ENCODE measurements around the gene PUM1.
"Not testable (repeated sequence)": the region's sequence is repeated elsewhere in the genome, so short reads cannot be mapped to it uniquely, and the experiment has no call there.

Gene PUM1

GRCh38 chr1:31063631-31064030 lies 1.9 kb downstream of the PUM1 start:
- no peak for DNase-seq (ENCODE audit: low read depth in 2 of 2)

- DNase-seq (ENCODE audit: low read depth in 2 of 2): no peak
Measured at GRCh38 chr1:31062867-31063380, 2.6 kb downstream of the PUM1 start.

- DNase-seq (ENCODE audit: low read depth in 2 of 2): not testable (repeated sequence)
Measured at GRCh38 chr1:31062162-31062866, 3.2 kb downstream of the PUM1 start.

- DNase-seq (ENCODE audit: low read depth in 2 of 2): no peak
Measured at GRCh38 chr1:31058012-31058411, 7.5 kb downstream of the PUM1 start.

- DNase-seq (ENCODE audit: low read depth in 2 of 2): no peak
Measured at GRCh38 chr1:31055953-31056352, 9.6 kb downstream of the PUM1 start.

- DNase-seq (ENCODE audit: low read depth in 2 of 2): no peak
Measured at GRCh38 chr1:31055501-31055900, 10.0 kb downstream of the PUM1 start.

- no peak for DNase-seq (ENCODE audit: low read depth in 2 of 2)
Measured at GRCh38 chr1:31054958-31055481, 10.5 kb downstream of the PUM1 start.

GRCh38 chr1:31054349-31054748 lies 11.2 kb downstream of the PUM1 start:
- DNase-seq (ENCODE audit: low read depth in 2 of 2): no peak

GRCh38 chr1:31052613-31053012 lies 12.9 kb downstream of the PUM1 start:
- not testable (repeated sequence) for DNase-seq (ENCODE audit: low read depth in 2 of 2)

- DNase-seq (ENCODE audit: low read depth in 2 of 2): no peak
Measured at GRCh38 chr1:31051611-31052010, 13.9 kb downstream of the PUM1 start.

GRCh38 chr1:31047507-31047906 lies 18.0 kb downstream of the PUM1 start:
- DNase-seq (ENCODE audit: low read depth in 2 of 2): not testable (repeated sequence)

GRCh38 chr1:31043631-31044030 lies 21.9 kb downstream of the PUM1 start:
- DNase-seq (ENCODE audit: low read depth in 2 of 2): no peak

- no peak for DNase-seq (ENCODE audit: low read depth in 2 of 2)
Measured at GRCh38 chr1:31042656-31043055, 22.9 kb downstream of the PUM1 start.

GRCh38 chr1:31041529-31041928 lies 24.0 kb downstream of the PUM1 start:
- DNase-seq (ENCODE audit: low read depth in 2 of 2): no peak

- no peak for DNase-seq (ENCODE audit: low read depth in 2 of 2)
Measured at GRCh38 chr1:31040038-31040437, 25.5 kb downstream of the PUM1 start.

- not testable (repeated sequence) for DNase-seq (ENCODE audit: low read depth in 2 of 2)
Measured at GRCh38 chr1:31038935-31039334, 26.6 kb downstream of the PUM1 start.

GRCh38 chr1:31038360-31038759 lies 27.2 kb downstream of the PUM1 start:
- DNase-seq (ENCODE audit: low read depth in 2 of 2): no peak

- DNase-seq (ENCODE audit: low read depth in 2 of 2): no peak
Measured at GRCh38 chr1:31036749-31037500, 28.6 kb downstream of the PUM1 start.

- DNase-seq (ENCODE audit: low read depth in 2 of 2): no peak
Measured at GRCh38 chr1:31033598-31033997, 31.9 kb downstream of the PUM1 start.

- no peak for DNase-seq (ENCODE audit: low read depth in 2 of 2)
Measured at GRCh38 chr1:31032266-31032665, 33.3 kb downstream of the PUM1 start.

- DNase-seq (ENCODE audit: low read depth in 2 of 2): no peak
Measured at GRCh38 chr1:31031330-31032143, 34.0 kb downstream of the PUM1 start.

GRCh38 chr1:31029026-31029425 lies 36.5 kb downstream of the PUM1 start:
- DNase-seq (ENCODE audit: low read depth in 2 of 2): no peak
